ENCODE measurements around the gene GPATCH2.

- no peak for TF ChIP-seq CTCF (IDR thresholded peaks at IDR 0.05; ENCODE audit: low read length)
- no peak for TF ChIP-seq EZH2 (IDR thresholded peaks at IDR 0.05; ENCODE audit: borderline replicate concordance, low read length)
These were observed 45.3 kb downstream of the GPATCH2 start for GRCh38 chr1:217585577-217585976.
